GM18861 (cell line): ENCODE data around the gene METTL16.

ENCODE experiments used
- ATAC-seq: cut with Tn5 transposase; IDR thresholded peaks from one replicate; pipeline ENCODE4 v1.9.1; 2021; ENCODE audit not compliant: unreplicated experiment

The METTL16 gene

DNA sequence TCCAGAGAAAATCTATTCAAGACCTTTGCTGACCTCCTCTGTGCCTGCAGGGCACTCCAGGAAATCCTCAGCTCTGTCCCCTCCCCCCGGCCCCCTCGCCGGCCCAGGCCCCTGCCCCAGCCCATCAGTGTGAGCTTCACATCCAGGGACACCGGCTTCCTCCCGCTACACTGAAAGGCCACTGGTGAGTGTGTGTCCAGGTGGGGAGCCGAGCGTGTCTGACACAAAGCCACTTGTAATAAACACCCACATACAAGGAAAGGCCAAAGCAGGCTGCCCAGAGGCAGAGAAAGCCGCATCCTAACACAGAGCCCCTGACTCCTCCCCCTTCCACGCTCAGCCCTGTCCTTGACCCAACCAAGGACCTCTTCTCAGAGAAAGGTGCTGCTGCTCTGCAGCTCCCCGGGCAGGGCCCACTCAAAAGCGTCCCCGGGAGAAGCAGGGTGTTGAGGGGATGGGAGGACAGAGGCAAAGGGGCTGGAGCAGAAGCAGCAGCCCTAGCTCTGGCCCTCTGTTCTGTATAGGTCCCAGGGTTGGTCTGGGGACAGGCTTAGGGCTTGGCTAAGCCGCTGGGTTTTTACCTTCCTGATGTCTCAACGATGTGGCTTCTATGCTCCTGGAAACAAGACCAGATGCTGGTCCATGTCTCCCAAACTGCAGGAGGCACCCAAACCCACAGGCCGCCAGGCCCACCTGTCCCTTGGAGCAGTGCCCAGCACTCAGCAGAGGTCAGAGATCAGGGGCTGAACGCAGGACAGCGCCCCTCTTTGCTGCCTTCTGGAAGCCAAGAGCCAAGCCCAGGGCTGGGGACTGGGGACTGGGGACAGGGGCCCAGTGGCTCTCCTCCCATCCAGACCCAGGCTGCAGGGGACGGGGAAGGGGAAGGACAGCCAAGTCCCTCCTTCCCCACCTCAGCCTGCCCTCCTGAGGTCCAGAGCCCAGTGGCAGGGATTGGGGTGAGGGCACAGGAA is 126.2 kb downstream of the METTL16 start:
- ATAC-seq, result no peak

GRCh38 chr17:2384439-2385127 is 127.1 kb downstream of the METTL16 start:
- no peak for ATAC-seq

- ATAC-seq, result no peak
These were observed 128.0 kb downstream of the METTL16 start for GRCh38 chr17:2383628-2384167.

DNA sequence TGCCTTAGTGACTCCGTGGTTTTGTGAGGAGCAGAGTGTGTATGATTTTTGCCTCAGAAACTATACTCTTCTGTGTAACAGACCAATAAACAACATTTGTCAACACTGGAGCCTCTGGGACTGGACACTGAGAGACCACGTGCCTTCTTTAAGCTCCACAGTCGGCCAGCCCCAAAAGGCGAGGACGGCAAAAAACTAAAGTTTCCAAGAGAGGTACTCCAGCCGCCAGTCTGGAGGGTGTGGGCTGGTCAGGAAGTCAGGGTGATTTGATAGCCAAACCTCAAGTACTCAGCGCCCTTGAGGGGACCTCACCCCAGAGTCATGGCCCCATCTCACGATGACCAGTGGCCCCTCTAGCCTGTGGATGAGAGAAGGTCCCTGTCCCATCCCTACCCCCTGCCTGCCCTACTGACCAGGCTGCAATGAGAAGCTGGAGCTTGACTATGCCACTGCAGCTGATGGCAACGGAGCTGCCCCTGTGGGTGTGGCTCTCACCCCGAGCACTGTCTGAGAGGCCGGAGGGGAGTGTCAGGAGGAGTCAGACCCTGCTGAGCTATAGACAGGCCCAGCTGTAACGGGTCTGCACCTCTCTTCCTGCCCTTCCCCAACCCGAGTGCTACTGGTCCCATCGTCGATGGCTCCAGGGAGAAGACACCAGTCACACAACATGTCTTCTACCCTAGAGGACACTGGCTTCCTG is 130.6 kb downstream of the METTL16 start:
- ATAC-seq, result no peak

DNA sequence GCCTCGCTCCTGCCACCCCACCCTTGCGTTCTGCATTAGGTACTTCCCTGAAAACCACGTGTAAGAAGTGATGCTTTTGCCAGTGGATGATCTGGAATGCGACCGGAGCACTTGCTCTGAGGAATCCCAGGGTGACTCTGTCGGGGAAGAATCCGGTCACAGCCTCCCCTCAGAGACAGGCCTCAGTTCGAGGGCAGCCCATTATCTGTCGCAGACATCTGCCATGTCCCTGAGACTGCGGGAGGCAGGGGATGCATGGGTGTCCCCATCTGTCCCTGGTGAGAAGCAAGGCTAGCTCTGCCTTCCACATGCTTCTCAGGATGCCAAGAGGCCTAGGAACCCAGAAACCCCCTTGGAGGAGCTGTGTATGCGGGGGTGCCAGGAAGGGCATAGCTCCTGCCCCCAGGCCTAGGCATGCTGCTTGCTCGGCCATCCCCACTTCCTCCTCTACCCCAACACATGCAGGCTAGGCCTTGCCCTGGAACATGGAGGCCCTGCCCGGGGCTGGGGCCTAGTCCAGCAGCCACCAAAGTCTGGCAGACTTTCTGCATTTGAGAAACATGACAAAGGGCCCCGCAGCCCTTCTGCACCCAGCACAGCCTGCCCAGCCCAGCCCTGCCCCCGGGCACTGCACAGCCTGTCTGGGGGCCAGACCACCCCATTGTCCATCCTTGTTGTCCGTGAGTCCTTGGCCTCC is 131.3 kb downstream of the METTL16 start:
- ATAC-seq, result no peak

GRCh38 chr17:2379489-2380225 is 132.0 kb downstream of the METTL16 start:
- no peak for ATAC-seq

GRCh38 chr17:2378905-2379304 is 132.8 kb downstream of the METTL16 start:
- ATAC-seq, result no peak

GRCh38 chr17:2377659-2378058 is 134.0 kb downstream of the METTL16 start:
- no peak for ATAC-seq

DNA sequence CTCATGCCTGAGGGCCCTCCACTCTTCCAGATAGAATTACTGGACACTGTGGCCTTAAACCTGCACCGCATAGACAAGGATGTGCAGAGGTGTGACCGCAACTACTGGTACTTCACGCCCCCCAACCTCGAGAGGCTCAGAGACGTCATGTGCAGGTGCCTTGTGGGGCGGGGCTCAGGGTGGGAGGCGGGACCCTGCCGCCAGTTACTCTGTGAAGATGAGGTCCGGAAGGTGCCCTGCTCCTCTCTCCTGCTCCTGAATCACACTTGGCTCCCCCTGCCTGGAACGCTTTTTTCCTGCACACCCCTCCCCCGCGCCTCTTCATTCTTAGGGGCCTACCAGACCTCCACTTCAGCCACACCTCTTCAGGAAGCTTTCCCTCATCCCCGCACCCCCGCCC is 135.6 kb downstream of the METTL16 start:
- no peak for ATAC-seq

DNA sequence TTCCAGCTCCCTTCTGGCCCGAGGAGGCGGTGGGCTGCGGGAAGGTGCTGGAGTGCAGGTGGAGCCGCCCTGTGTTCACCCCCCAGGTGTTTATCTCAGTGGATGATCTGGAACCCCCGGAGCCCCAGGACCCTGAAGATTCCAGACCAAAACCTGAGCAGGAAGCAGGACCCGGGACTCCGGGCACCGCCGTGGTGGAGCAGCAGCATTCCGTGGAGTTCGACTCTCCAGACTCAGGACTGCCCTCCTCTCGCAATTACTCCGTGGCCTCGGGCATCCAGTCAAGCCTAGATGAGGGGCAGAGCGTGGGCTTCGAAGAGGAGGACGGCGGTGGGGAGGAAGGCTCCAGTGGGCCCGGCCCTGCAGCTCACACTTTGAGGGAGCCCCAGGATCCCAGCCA is 136.3 kb downstream of the METTL16 start:
- no peak for ATAC-seq

DNA sequence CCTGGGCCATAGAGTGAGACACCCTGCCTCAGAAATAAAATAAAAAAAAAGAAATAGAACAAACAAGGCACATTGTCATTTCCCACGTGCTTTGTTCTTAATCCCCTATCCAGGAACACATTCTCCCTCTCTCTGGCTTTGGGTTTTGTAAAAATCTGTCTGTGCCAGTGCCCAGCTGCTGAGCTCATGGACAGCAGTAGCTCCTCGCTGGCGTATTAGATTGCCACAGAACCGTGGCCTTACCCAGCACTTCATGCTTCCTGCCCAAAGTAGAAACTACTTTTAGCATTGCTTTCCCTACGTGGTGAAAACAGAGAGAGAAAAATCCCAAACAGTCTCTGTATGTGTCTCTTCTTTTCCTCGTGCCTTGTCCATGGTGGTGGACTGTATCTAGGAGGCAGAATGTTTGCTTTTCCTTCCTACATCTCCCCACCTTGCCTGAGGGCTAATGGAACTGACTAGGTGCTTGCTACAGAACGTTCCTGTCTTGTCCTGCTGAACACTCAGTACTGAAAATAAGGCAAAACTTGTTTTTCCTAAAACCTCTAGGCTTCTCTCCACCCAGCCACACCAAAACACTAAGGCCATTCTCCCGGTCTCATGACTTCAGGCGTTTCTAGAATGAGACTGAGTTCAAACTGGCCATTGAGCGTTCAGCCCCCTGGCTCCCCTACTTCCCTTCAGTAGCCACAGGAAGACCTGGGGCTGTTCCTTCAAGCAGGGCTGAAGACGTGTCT is 137.0 kb downstream of the METTL16 start:
- no peak for ATAC-seq

GRCh38 chr17:2373179-2373578 is 138.5 kb downstream of the METTL16 start:
- no peak for ATAC-seq

DNA sequence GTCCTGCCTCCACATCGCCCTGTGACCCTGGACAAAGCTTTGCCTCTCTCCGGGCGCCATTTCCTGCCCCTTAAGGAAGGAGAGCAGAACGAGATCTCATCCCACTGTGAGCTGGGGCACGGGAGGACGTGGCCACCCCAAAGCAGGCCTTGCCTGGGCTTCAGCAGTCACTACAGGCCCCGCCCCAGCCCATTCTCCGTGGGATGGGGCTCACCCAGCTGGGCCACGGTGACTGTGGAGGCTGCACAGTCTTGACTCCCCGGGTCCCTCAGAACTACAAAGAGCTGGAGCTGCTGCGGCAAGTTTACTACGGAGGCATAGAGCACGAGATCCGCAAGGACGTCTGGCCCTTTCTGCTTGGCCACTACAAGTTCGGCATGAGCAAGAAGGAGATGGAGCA is 139.0 kb downstream of the METTL16 start:
- ATAC-seq, result no peak

DNA sequence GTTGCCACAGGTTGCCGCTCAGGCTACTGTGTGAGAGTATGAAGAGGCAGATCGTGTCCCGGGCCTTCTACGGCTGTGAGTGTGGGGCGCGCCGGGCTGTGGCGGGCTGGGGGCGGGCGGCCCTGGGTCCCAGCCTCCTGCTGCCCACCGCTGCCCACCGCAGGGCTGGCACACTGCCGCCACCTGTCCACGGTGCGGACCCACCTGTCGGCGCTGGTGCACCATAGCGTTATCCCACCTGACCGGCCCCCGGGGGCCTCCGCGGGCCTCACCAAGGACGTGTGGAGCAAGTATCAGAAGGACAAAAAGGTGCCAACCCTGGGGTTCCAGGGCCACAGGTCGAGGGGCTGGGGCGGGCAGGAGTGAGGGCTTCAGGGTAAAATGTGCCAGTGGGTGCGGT is 139.5 kb downstream of the METTL16 start:
- no peak for ATAC-seq

- ATAC-seq, result no peak
These were observed 140.2 kb downstream of the METTL16 start for GRCh38 chr17:2371183-2372130.

DNA sequence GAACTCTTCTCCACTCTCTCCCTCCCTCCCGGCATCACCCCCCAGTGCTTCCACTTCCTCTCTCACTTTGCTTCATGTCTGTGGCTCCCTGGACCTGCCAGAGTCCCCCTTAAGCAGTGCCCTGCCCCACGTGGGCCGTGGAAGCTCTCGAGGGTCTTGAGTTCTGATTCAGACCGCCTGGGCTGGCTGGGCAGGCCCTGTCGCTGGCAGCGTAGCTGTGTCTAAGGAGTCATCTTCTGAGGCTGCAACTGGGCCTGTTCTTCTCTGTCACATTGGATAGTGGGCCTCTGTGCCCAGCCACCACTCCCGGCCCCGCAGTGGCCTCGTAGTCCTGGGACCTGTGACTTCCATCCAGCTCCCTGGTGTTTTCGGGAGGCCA is 141.5 kb downstream of the METTL16 start:
- no peak for ATAC-seq

GRCh38 chr17:2369551-2370210 is 142.0 kb downstream of the METTL16 start:
- no peak for ATAC-seq

- no peak for ATAC-seq
These were observed 142.6 kb downstream of the METTL16 start for GRCh38 chr17:2369039-2369438.
